Left lung (tissue), 10 donors: Measurements from ENCODE around the gene INF2. TPM values are rescaled to one million over a fixed set of nuclear protein-coding genes. Genes with fewer than 3 reads are reported as not detected.

Source experiments
- ATAC-seq: fragments of 200-7000 bp; cut with Tn5 transposase; one replicate; pipeline ENCODE4 v1.9.1; 2020; ENCODE audit warnings: moderate library complexity
- DNase-seq, 4 donors: peaks; one replicate each; pipeline ENCODE4 v3.0.0-alpha.2; 2013 to 2020
- H3K27ac ChIP-seq, 2 donors: fragments of 200-600 bp; sonication (generic) in 1 of 2; one replicate each; pipeline versions ENCODE4 v1.5.0 to v1.8.0; 2020 to 2021
- H3K27me3 ChIP-seq, 2 donors: fragments of 200-600 bp; sonication (generic) in 1 of 2; one replicate each; pipeline versions ENCODE4 v1.5.0 to v1.8.0; 2020 to 2021
- H3K36me3 ChIP-seq, 2 donors: fragments of 200-600 bp; sonication (generic) in 1 of 2; one replicate each; pipeline versions ENCODE4 v1.5.0 to v1.8.0; 2020 to 2021
- H3K4me1 ChIP-seq, 2 donors: fragments of 200-600 bp; one replicate each; pipeline ENCODE4 v1.8.0; 2021
- H3K4me3 ChIP-seq, 2 donors: fragments of 200-600 bp; sonication (generic) in 1 of 2; one replicate each; pipeline versions ENCODE4 v1.5.0 to v1.8.0; 2020 to 2021; ENCODE audit warnings: mild to moderate bottlenecking in 1 of 2
- H3K9me3 ChIP-seq, 2 donors: fragments of 200-600 bp; sonication (generic) in 1 of 2; one replicate each; pipeline versions ENCODE4 v1.5.0 to v1.8.0; 2020 to 2021
- CTCF ChIP-seq, 2 donors: fragments of 200-600 bp; sonication (generic) in 1 of 2; IDR thresholded peaks; one replicate each; pipeline versions ENCODE4 v1.5.0 to v1.8.0; 2021; ENCODE audit warnings: antibody characterized with exemption in 2 of 2
- intact Hi-C, 2 donors: fragments of 100-400 bp; cut with DNase I; formaldehyde crosslinking; loops; one replicate each; pipeline versions ENCODE4 v1.11.2 to v1.14.2; 2022
- polyA plus RNA-seq, 6 donors: library from polyadenylated mRNA; unstranded; fragments of 120-200 nt; gene quantifications; one replicate each; pipeline ENCODE4 v1.2.1, GENCODE V29; 2013; ENCODE audit not compliant: insufficient read length in 6 of 6
- total RNA-seq, 2 donors: library from RNA; stranded (reverse); fragmentation: NEBNext Ultra II Directional; extraction: Animal tissue kit (Norgen Biotek cat#: 25700); gene quantifications; one replicate each; pipeline ENCODE4 v1.2.1, GENCODE V29; 2021
- donor health status: DM: no; HTN: yes; CAD: no.
- donor health status: DM: no; HTN: no; CAD: no.

The INF2 gene
- total and polyA plus RNA-seq, 8 donors = 43.5 to 120 (median 57.0) TPM

DNA sequence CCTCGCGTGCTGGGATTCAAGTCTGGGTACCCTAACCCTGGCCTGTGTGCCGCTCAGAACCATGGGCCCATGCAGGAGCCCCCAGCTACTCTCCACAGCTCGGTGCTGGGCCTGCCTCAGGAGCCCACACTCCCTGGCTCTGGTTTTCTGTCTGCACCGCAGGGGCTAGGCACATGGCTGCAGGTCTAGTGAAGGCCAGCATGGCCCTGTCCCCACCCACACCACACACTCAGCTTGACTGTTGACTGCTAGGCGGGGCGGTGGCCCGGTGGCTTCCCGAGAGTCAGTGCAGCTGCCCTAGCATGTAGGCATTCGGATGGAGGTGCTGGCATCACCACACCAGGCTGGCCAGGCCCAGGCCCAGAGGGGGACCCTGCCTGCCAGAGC is 7.9 kb downstream of the INF2 start:
- H3K27me3 ChIP-seq = no peaks in the 10 kb centered on the region
- H3K4me3 ChIP-seq = no peak overlapping the region
- DNase-seq = no peak
- TF ChIP-seq CTCF (IDR thresholded peaks at IDR 0.05) = no peak
- peaks cover 0 to 41% of the 10 kb centered on the region in 2 donors for H3K36me3 ChIP-seq
- peak; percentile 30 for ATAC-seq
- no peaks in the 10 kb centered on the region for H3K9me3 ChIP-seq
- H3K4me1 ChIP-seq = peaks cover 34 to 69% of the 10 kb centered on the region in 2 donors
- H3K27ac ChIP-seq = peak overlapping the region in 1 of 2 donors; percentile 41
- intact Hi-C loops = no loop called here

DNA sequence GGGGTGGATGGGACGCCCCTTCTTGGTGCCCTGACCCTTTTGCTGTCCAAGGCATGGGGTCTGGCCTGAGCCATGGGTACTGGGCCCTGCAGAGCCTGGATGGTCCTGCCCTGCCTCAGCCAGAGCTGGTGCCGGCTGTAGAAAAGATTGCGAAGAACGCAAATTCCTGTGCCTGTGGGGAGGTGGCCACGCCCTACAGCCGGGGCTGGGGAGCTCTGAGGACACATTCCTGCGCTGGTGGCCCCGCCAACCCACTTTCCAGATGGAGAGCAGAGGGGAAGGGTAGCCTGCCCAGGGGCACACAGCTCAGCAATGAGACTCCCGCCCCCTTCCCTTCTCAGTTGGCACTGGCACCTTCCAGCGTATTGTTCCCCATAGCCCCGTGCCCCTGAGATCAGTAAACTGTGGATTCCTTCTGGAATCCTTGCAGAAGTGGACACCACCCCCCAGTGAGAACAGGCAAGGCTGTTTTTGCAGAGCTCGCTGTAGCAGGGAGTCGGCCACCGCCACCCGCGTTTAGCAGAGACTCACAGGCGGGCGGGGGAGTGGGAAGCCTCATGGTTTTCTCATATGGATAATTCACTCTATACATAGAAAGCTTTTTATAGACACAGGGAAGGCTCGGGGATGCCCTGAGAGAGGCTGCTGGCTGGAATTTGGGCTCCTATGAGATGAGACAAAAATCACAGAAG is 8.6 kb downstream of the INF2 start:
- intact Hi-C loops = no loop called here
- DNase-seq (no peak), ATAC-seq (peak; percentile 51)
- H3K27me3 ChIP-seq = no peaks in the 10 kb centered on the region
- peaks cover 0 to 43% of the 10 kb centered on the region in 2 donors for H3K36me3 ChIP-seq
- H3K27ac ChIP-seq = peak overlapping the region in 1 of 2 donors; percentile 16
- H3K4me3 ChIP-seq = no peak overlapping the region
- TF ChIP-seq CTCF (IDR thresholded peaks at IDR 0.05) = no peak
- H3K9me3 ChIP-seq = no peaks in the 10 kb centered on the region
- H3K4me1 ChIP-seq = peaks cover 34 to 62% of the 10 kb centered on the region in 2 donors

DNA sequence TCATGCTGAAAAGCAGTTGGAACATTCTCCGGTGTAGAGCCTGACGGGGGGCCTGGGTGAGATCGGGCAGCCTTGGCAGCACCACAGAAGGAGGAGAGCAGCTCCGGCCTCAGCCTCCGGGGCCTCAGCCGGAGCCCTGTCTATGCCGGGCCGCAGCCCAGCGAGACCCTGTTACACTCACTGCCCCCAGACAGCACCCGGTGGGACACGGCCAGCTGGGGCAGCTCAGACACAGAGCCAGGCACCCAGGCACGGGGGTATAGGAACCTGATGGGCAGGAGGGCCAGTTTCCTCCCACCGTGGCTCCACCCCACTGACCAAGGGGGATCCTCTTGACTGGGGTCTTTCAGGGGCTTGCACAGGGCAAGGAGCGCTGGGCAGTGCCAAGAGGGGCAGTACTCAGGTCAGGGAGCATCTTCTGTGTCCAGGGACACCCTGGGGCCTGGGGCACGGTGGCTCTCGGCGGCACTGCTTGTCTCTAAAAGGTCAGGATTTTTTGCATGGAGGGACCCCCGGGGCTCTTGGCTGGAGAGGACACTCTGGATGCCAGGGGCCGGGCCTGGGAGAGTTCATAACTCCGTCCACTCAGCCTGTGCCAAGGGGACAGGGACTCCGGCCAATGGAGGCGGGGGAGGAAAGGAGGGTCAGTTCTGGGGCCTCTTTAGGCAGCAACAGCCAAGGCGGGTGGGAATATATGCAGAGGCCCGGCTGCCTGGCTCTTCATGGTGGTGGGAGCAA is 9.4 kb downstream of the INF2 start:
- DNase-seq = peak in 1 of 4 donors; percentile 56
- no peak overlapping the region for H3K27ac ChIP-seq
- H3K27me3 ChIP-seq = no peaks in the 10 kb centered on the region
- peaks cover 34 to 55% of the 10 kb centered on the region in 2 donors for H3K4me1 ChIP-seq
- no peak overlapping the region for H3K4me3 ChIP-seq
- ATAC-seq = no peak
- intact Hi-C loops = no loop called here
- H3K36me3 ChIP-seq = peaks cover 0 to 51% of the 10 kb centered on the region in 2 donors
- no peak for TF ChIP-seq CTCF (IDR thresholded peaks at IDR 0.05)
- no peaks in the 10 kb centered on the region for H3K9me3 ChIP-seq

DNA sequence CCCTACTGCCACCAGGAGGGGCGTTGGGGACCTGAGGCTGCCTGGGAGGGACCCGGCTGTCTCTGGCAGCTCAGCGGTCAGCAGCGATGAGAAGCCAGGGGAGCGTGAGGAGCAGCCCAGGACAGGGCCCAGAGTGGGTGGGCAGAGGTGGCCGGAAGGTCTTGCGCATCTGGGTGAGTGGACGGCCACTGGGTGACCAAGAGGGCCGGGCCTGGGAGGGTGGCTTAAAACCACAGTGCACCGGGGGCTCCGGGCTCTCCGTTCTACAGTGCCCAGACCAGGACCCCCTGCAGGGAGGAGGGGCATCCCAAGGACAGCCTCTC is 10.0 kb downstream of the INF2 start:
- H3K9me3 ChIP-seq = no peaks in the 10 kb centered on the region
- DNase-seq = no peak
- ATAC-seq = no peak
- H3K4me3 ChIP-seq = no peak overlapping the region
- no peak for TF ChIP-seq CTCF (IDR thresholded peaks at IDR 0.05)
- H3K27ac ChIP-seq = no peak overlapping the region
- peaks cover 0 to 56% of the 10 kb centered on the region in 2 donors for H3K36me3 ChIP-seq
- no peaks in the 10 kb centered on the region for H3K27me3 ChIP-seq
- intact Hi-C loops = no loop called here
- H3K4me1 ChIP-seq = peaks cover 31 to 50% of the 10 kb centered on the region in 2 donors

GRCh38 chr14:104700225-104700651 is 10.8 kb downstream of the INF2 start:
- TF ChIP-seq CTCF (IDR thresholded peaks at IDR 0.05) = no peak
- H3K4me1 ChIP-seq = peaks cover 27 to 41% of the 10 kb centered on the region in 2 donors
- ATAC-seq (no peak), DNase-seq (no peak)
- no peak overlapping the region for H3K27ac ChIP-seq
- no peaks in the 10 kb centered on the region for H3K27me3 ChIP-seq
- peaks cover 0 to 65% of the 10 kb centered on the region in 2 donors for H3K36me3 ChIP-seq
- intact Hi-C loops = loop anchor here in 1 of 2 donors (10.0 kb wide), 1 partner anchor 45 kb away; no protein-coding TSS in a partner anchor
- no peak overlapping the region for H3K4me3 ChIP-seq
- H3K9me3 ChIP-seq = no peaks in the 10 kb centered on the region
